ENCODE data around the gene CRELD2.

GRCh38 chr22:49959782-49960158, 41.3 kb downstream of the CRELD2 start:
- TF ChIP-seq CTCF (IDR thresholded peaks at IDR 0.05) (peak in 1 of 3 experiments; percentile 6), POLR2A (IDR thresholded peaks at IDR 0.05) (no peak)
